Stimulated activated CD4-positive, alpha-beta T cell treated with anti-CD3 and anti-CD28 coated beads, Interleukin-15, amount 100 ng/mL, for 48 hours (primary cell): Measurements from ENCODE around the gene CCDC201.
"Not testable (repeated sequence)": the region's sequence is repeated elsewhere in the genome, so short reads cannot be mapped to it uniquely, and the experiment has no call there.

Experiments
- DNase-seq, 2 donors: peaks; one replicate each; pipeline ENCODE4 v3.0.0-alpha.2; 2020; ENCODE audit warnings: low read depth in 2 of 2

The CCDC201 gene

GRCh38 chr7:45817913-45818312 is 55.0 kb downstream of the CCDC201 start:
- DNase-seq: not testable (repeated sequence)

GRCh38 chr7:45817016-45817415 is 55.9 kb downstream of the CCDC201 start:
- DNase-seq: not testable (repeated sequence)

- DNase-seq: not testable (repeated sequence)
These were observed 58.4 kb downstream of the CCDC201 start for GRCh38 chr7:45814216-45815118.

- DNase-seq: not testable (repeated sequence)
These were observed 59.1 kb downstream of the CCDC201 start for GRCh38 chr7:45813771-45814170.

- DNase-seq: no peak
These were observed 59.9 kb downstream of the CCDC201 start for GRCh38 chr7:45812946-45813345.

GRCh38 chr7:45811652-45812234 is 61.1 kb downstream of the CCDC201 start:
- DNase-seq: not testable (repeated sequence)

GRCh38 chr7:45810451-45811005 is 62.4 kb downstream of the CCDC201 start:
- not testable (repeated sequence) for DNase-seq
